A549 (cell line): ENCODE results near the gene CHKB.

Source experiments
- CTCF ChIP-seq: fragments of >200 bp; sonication (Bioruptor Twin); formaldehyde crosslinking; IDR thresholded peaks from 3 replicates; pipeline ENCODE4 v1.5.1; 2016
- JUN ChIP-seq, 2 experiments: fragments of >200 bp; sonication (Bioruptor Twin); formaldehyde crosslinking; IDR thresholded peaks; 2 replicates in 1 of 2; 3 replicates in 1 of 2; pipeline ENCODE4 v1.6.1; 2016 to 2017
- KDM1A ChIP-seq: fragments of 200-600 bp; sonication (generic); IDR thresholded peaks from 2 replicates; pipeline ENCODE4 v1.6.1; 2016; ENCODE audit warnings: low read depth, mild to moderate bottlenecking
- MAZ ChIP-seq: fragments of 150-350 bp; IDR thresholded peaks from 2 replicates; pipeline ENCODE4 v1.6.1; 2014; ENCODE audit warnings: antibody characterized with exemption, low read depth, low read length, borderline replicate concordance
- POLR2A ChIP-seq: IDR thresholded peaks from 2 replicates; pipeline ENCODE4 v1.6.1; 2012; ENCODE audit warnings: mild to moderate bottlenecking, low read length
- RARB ChIP-seq: fragments of 250-450 bp; sonication (Bioruptor Pico); IDR thresholded peaks from 2 replicates; pipeline ENCODE4 v1.8.0; 2021; ENCODE audit warnings: mild to moderate bottlenecking, moderate library complexity
- RCOR1 ChIP-seq: fragments of 150-350 bp; IDR thresholded peaks from 2 replicates; pipeline ENCODE4 v1.6.1; 2014; ENCODE audit warnings: antibody characterized with exemption, low read length, low read depth
- REST ChIP-seq: fragments of 200-600 bp; sonication (generic); IDR thresholded peaks from 2 replicates; pipeline ENCODE4 v1.6.1; 2016; ENCODE audit warnings: antibody characterized with exemption, mild to moderate bottlenecking, moderate library complexity
- TF ChIP-seq, protein P1 (sequence below): IDR thresholded peaks from 2 replicates; pipeline ENCODE4 v1.6.1; 2012

GRCh38 chr22:50608996-50609395, 26.3 kb upstream of the CHKB start:
- TF ChIP-seq CTCF (no peak), MAZ (no peak), POLR2A (no peak), REST (no peak), KDM1A (no peak), RARB (CRISPR knock-in tag) (no peak), JUN (IDR thresholded peaks at IDR 0.05) (no peak), RCOR1 (no peak)
- TF ChIP-seq, protein P1, sequence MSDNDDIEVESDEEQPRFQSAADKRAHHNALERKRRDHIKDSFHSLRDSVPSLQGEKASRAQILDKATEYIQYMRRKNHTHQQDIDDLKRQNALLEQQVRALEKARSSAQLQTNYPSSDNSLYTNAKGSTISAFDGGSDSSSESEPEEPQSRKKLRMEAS: no peak
